ENCODE measurements around the gene KLHL2.
A peak's percentile ranks its signal among the peaks of the same experiment; 100 is the strongest.

GRCh38 chr4:165343353-165344191 is 136.2 kb downstream of the KLHL2 start:
- TF ChIP-seq EZH2phosphoT487 (IDR thresholded peaks at IDR 0.05; ENCODE audit: unreplicated experiment): no peak
- no peak for TF ChIP-seq EZH2 (IDR thresholded peaks at IDR 0.05; ENCODE audit: low read depth, unreplicated experiment)
- TF ChIP-seq CTCF (conservative IDR thresholded peaks at IDR 0.05; ENCODE audit: low read depth in 2 of 2): peak; percentile 59 to 75
- peak; percentile 46; the same call in 1 of the 2 replicates for TF ChIP-seq POLR2AphosphoS5 (IDR thresholded peaks at IDR 0.05; ENCODE audit: low read depth)
- no peak for TF ChIP-seq CREB1 (CRISPR knock-in tag; IDR thresholded peaks at IDR 0.05; ENCODE audit: low read depth)

Data from GM23338 (cell line).